Measurements from ENCODE around the gene MUSTN1.

GRCh38 chr3:52795298-52795900 is 39.4 kb downstream of the MUSTN1 start:
- TF ChIP-seq EZH2phosphoT487 (IDR thresholded peaks at IDR 0.05; ENCODE audit: low read length) (no peak), CTCF (IDR thresholded peaks at IDR 0.05; ENCODE audit: low read length) (no peak)
